Esophagus muscularis mucosa (tissue), 3 donors: Measurements from ENCODE around the gene PITPNM3.

Source experiments
- POLR2A ChIP-seq: fragments of 450-650 bp; IDR thresholded peaks from one replicate; pipeline ENCODE4 v1.6.1; 2017; ENCODE audit warnings: antibody characterized with exemption, moderate library complexity, mild to moderate bottlenecking, low read depth
- TF ChIP-seq, protein P1 (sequence below), 3 experiments: fragments of 200-600 bp in 2 of 3; fragments of 450-650 bp in 1 of 3; sonication (generic) in 2 of 3; IDR thresholded peaks; one replicate each; pipeline ENCODE4 v1.5.1; 2017 to 2019; ENCODE audit warnings: antibody characterized with exemption in 3 of 3, mild to moderate bottlenecking in 2 of 3, moderate library complexity in 1 of 3

DNA sequence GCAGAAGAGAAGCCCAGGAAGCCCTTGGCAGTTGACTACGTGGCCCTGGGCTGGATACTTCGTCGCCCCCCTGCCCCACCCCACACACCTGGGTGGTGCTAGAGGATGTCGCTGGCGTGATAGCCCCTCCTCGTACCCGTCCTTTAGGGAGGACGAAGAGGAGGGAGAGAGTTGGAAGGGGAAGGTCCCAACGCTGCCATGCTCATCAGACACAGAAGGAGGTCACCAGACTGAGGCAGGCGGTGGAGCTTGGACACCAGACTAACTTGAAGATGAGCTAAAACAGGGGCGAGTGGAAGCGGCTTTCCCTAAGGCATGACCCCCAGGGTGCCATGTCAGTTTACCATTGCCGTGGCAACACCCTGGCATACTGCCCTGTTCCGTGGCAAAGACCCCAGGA is 132.4 kb downstream of the PITPNM3 start:
- TF ChIP-seq POLR2A, result no peak
- TF ChIP-seq, protein P1, sequence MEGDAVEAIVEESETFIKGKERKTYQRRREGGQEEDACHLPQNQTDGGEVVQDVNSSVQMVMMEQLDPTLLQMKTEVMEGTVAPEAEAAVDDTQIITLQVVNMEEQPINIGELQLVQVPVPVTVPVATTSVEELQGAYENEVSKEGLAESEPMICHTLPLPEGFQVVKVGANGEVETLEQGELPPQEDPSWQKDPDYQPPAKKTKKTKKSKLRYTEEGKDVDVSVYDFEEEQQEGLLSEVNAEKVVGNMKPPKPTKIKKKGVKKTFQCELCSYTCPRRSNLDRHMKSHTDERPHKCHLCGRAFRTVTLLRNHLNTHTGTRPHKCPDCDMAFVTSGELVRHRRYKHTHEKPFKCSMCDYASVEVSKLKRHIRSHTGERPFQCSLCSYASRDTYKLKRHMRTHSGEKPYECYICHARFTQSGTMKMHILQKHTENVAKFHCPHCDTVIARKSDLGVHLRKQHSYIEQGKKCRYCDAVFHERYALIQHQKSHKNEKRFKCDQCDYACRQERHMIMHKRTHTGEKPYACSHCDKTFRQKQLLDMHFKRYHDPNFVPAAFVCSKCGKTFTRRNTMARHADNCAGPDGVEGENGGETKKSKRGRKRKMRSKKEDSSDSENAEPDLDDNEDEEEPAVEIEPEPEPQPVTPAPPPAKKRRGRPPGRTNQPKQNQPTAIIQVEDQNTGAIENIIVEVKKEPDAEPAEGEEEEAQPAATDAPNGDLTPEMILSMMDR (IDR thresholded peaks at IDR 0.05), result no peak
